IMR-90 (cell line): Measurements from ENCODE around the gene CYB5R2. TPM values are rescaled to one million over a fixed set of nuclear protein-coding genes. Genes with fewer than 3 reads are reported as not detected.

Experiments used
- ATAC-seq: fragments of 200-7000 bp; cut with Tn5 transposase; 2 replicates; pipeline ENCODE4 v1.9.1; 2020; ENCODE audit warnings: low read depth, mild to moderate bottlenecking, moderate library complexity
- BruUV-seq: library from RNA; stranded (reverse); fragments of 400-500 nt; replicated peaks from 2 replicates; lab custom pipeline; 2021; lab: Mats Ljungman, UMichigan
- CTCF ChIA-PET: fragments of 300-600 bp; formaldehyde crosslinking; extraction: SDS; loops from one replicate; lab custom pipeline; 2021; ENCODE audit warnings: antibody characterized with exemption; lab: Yijun Ruan, JAX
- POLR2A ChIA-PET: fragments of 300-600 bp; sonication (Branson Sonifier 250); formaldehyde crosslinking; loops from one replicate; lab custom pipeline; 2022; ENCODE audit warnings: antibody characterized with exemption; ENCODE audit not compliant: unreplicated experiment; lab: Charles Lee
- DNase-seq: peaks from one replicate; pipeline ENCODE4 v3.0.0; 2013
- H2AFZ ChIP-seq: replicated peaks from 2 replicates; pipeline ENCODE3; 2013; ENCODE audit warnings: low read length, mild to moderate bottlenecking; ENCODE audit not compliant: poor library complexity
- H2AK5ac ChIP-seq: 2 replicates; pipeline ENCODE4 v1.6.1; 2013; ENCODE audit warnings: low read depth, low read length, inconsistent platforms
- H2AK9ac ChIP-seq: replicated peaks from 2 replicates; pipeline ENCODE3; 2013; ENCODE audit warnings: mild to moderate bottlenecking, low read depth, low read length, moderate library complexity; ENCODE audit not compliant: poor library complexity
- H2BK120ac ChIP-seq: 2 replicates; pipeline ENCODE4 v1.6.1; 2013; ENCODE audit warnings: low read depth, low read length, inconsistent platforms
- H2BK15ac ChIP-seq: 3 replicates; pipeline ENCODE4 v1.6.1; 2013; ENCODE audit warnings: low read depth, low read length, inconsistent platforms
- H2BK20ac ChIP-seq: 2 replicates; pipeline ENCODE4 v1.6.1; 2013; ENCODE audit warnings: low read depth, mild to moderate bottlenecking, inconsistent platforms, low read length, moderate library complexity
- H2BK5ac ChIP-seq: 2 replicates; pipeline ENCODE4 v1.6.1; 2013; ENCODE audit warnings: mild to moderate bottlenecking, low read depth, low read length, inconsistent platforms; ENCODE audit not compliant: poor library complexity, severe bottlenecking
- H3K14ac ChIP-seq: replicated peaks from 2 replicates; pipeline ENCODE4 v1.6.1; 2013; ENCODE audit warnings: low read depth, low read length, inconsistent platforms
- H3K18ac ChIP-seq: 2 replicates; pipeline ENCODE4 v1.6.1; 2013; ENCODE audit warnings: low read depth, low read length, control low read depth
- H3K23ac ChIP-seq: 2 replicates; pipeline ENCODE4 v1.6.1; 2013; ENCODE audit warnings: low read depth, low read length, inconsistent platforms
- H3K27ac ChIP-seq: 2 replicates; pipeline ENCODE4 v1.5.1; 2013; ENCODE audit warnings: mild to moderate bottlenecking, control low read depth, low read length; ENCODE audit not compliant: insufficient read depth
- H3K27me3 ChIP-seq: 2 replicates; pipeline ENCODE4 v1.6.1; 2013; ENCODE audit warnings: low read length; ENCODE audit not compliant: control insufficient read depth, insufficient read depth
- H3K36me3 ChIP-seq: 2 replicates; pipeline ENCODE4 v1.6.1; 2013; ENCODE audit warnings: low read length, mixed read lengths; ENCODE audit not compliant: control insufficient read depth, insufficient read depth
- H3K4ac ChIP-seq: 2 replicates; pipeline ENCODE4 v1.6.1; 2013; ENCODE audit warnings: low read depth, low read length, inconsistent platforms
- H3K4me1 ChIP-seq: 2 replicates; pipeline ENCODE4 v1.6.1; 2013; ENCODE audit warnings: low read length, mixed read lengths; ENCODE audit not compliant: control insufficient read depth, insufficient read depth
- H3K4me2 ChIP-seq: 2 replicates; pipeline ENCODE4 v1.6.1; 2013; ENCODE audit warnings: low read depth, mild to moderate bottlenecking, control low read depth, low read length, moderate library complexity
- H3K4me3 ChIP-seq: 2 replicates; pipeline ENCODE4 v1.5.1; 2013; ENCODE audit warnings: low read depth, mild to moderate bottlenecking, control low read depth, low read length, moderate library complexity; ENCODE audit not compliant: insufficient read depth
- H3K56ac ChIP-seq: 2 replicates; pipeline ENCODE4 v1.6.1; 2013; ENCODE audit warnings: low read length, inconsistent platforms; ENCODE audit not compliant: insufficient read depth; ENCODE audit errors: extremely low read depth
- H3K79me1 ChIP-seq, 2 experiments: 2 replicates each; pipeline ENCODE4 v1.6.1; 2013; ENCODE audit warnings: low read length in 2 of 2, inconsistent platforms in 1 of 2, low read depth in 1 of 2
- H3K9ac ChIP-seq: 2 replicates; pipeline ENCODE4 v1.6.1; 2013; ENCODE audit warnings: low read depth, low read length, control low read depth
- H3K9me1 ChIP-seq: 2 replicates; pipeline ENCODE4 v1.6.1; 2013; ENCODE audit warnings: low read length, inconsistent platforms; ENCODE audit not compliant: insufficient read depth
- H3K9me3 ChIP-seq: 2 replicates; pipeline ENCODE4 v1.6.1; 2013; ENCODE audit warnings: low read length; ENCODE audit not compliant: control insufficient read depth, insufficient read depth
- H4K20me1 ChIP-seq: 2 replicates; pipeline ENCODE4 v1.6.1; 2013; ENCODE audit warnings: low read length, inconsistent platforms; ENCODE audit not compliant: insufficient read depth
- H4K5ac ChIP-seq: 2 replicates; pipeline ENCODE4 v1.6.1; 2013; ENCODE audit warnings: mild to moderate bottlenecking, low read depth, low read length, control low read depth
- H4K8ac ChIP-seq, 2 experiments: 2 replicates each; pipeline ENCODE4 v1.6.1; 2013; ENCODE audit warnings: low read depth in 2 of 2, low read length in 2 of 2, control low read depth in 1 of 2, inconsistent platforms in 1 of 2
- H4K91ac ChIP-seq: 2 replicates; pipeline ENCODE4 v1.6.1; 2013; ENCODE audit warnings: low read depth, low read length, inconsistent platforms; ENCODE audit not compliant: insufficient read depth
- BHLHE40 ChIP-seq: fragments of 150-350 bp; IDR thresholded peaks from 2 replicates; pipeline ENCODE4 v1.6.1; 2016; ENCODE audit warnings: mild to moderate bottlenecking, low read depth, low read length
- CEBPB ChIP-seq: IDR thresholded peaks from 2 replicates; pipeline ENCODE4 v1.6.1; 2012; ENCODE audit warnings: low read depth, low read length, improper control_type of control experiment
- CHD1 ChIP-seq: IDR thresholded peaks from 2 replicates; pipeline ENCODE4 v1.6.1; 2012; ENCODE audit warnings: low read depth, low read length, improper control_type of control experiment
- CTCF ChIP-seq: conservative IDR thresholded peaks from 2 replicates; pipeline ENCODE4 v1.5.1; 2012; ENCODE audit warnings: mild to moderate bottlenecking, low read depth, low read length, improper control_type of control experiment
- ELK1 ChIP-seq: fragments of 150-350 bp; IDR thresholded peaks from 2 replicates; pipeline ENCODE4 v1.6.1; 2016; ENCODE audit warnings: low read depth, mild to moderate bottlenecking, low read length, moderate library complexity, borderline replicate concordance
- FOS ChIP-seq: fragments of 150-350 bp; IDR thresholded peaks from 2 replicates; pipeline ENCODE4 v1.6.1; 2016; ENCODE audit warnings: low read depth, low read length
- MAFK ChIP-seq: IDR thresholded peaks from 2 replicates; pipeline ENCODE4 v1.6.1; 2012; ENCODE audit warnings: low read depth, low read length, improper control_type of control experiment
- MAZ ChIP-seq: IDR thresholded peaks from 2 replicates; pipeline ENCODE4 v1.6.1; 2012; ENCODE audit warnings: low read depth, mild to moderate bottlenecking, low read length, improper control_type of control experiment, moderate library complexity, borderline replicate concordance
- MXI1 ChIP-seq: IDR thresholded peaks from 2 replicates; pipeline ENCODE4 v1.6.1; 2012; ENCODE audit warnings: low read depth, mild to moderate bottlenecking, low read length, moderate library complexity, borderline replicate concordance
- NFE2L2 ChIP-seq: fragments of 150-350 bp; IDR thresholded peaks from 2 replicates; pipeline ENCODE4 v1.6.1; 2016; ENCODE audit warnings: low read depth, mild to moderate bottlenecking, low read length
- POLR2A ChIP-seq: IDR thresholded peaks from 2 replicates; pipeline ENCODE4 v1.6.1; 2012; ENCODE audit warnings: mild to moderate bottlenecking, low read depth, low read length
- RAD21 ChIP-seq: IDR thresholded peaks from 2 replicates; pipeline ENCODE4 v1.6.1; 2012; ENCODE audit warnings: low read length, improper control_type of control experiment
- RCOR1 ChIP-seq: IDR thresholded peaks from 2 replicates; pipeline ENCODE4 v1.6.1; 2012; ENCODE audit warnings: mild to moderate bottlenecking, low read length, improper control_type of control experiment; ENCODE audit not compliant: insufficient replicate concordance
- RFX5 ChIP-seq: IDR thresholded peaks from 2 replicates; pipeline ENCODE4 v1.8.0; 2012; ENCODE audit warnings: low read depth, mild to moderate bottlenecking, low read length, moderate library complexity
- SMC3 ChIP-seq: fragments of 150-350 bp; IDR thresholded peaks from 2 replicates; pipeline ENCODE4 v1.6.1; 2016; ENCODE audit warnings: low read depth, mild to moderate bottlenecking, antibody characterized with exemption, low read length, moderate library complexity
- USF2 ChIP-seq: fragments of 150-350 bp; IDR thresholded peaks from 2 replicates; pipeline ENCODE4 v1.6.1; 2017; ENCODE audit warnings: mild to moderate bottlenecking, antibody characterized with exemption, low read length, low read depth
- whole genome bisulfite sequencing, 2 experiments: methylation state at CpG; one replicate each; pipeline versions ENCODE4 v1.1.5 to v1.1.7; 2013; ENCODE audit warnings: missing lambda C conversion rate in 2 of 2; ENCODE audit not compliant: insufficient read length in 1 of 2; ENCODE audit errors: extremely low coverage in 2 of 2; 5-methylcytosine and 5-hydroxymethylcytosine counted together
- dilution Hi-C: fragments of 300-500 bp; cut with HindIII; formaldehyde crosslinking; loops from one replicate; pipeline ENCODE4 v1.14.3; 2018; ENCODE audit warnings: low sequenced_read_pairs; ENCODE audit not compliant: unreplicated experiment
- in situ Hi-C: fragments of 300-500 bp; cut with MboI; formaldehyde crosslinking; loops from 3 replicates; pipeline ENCODE4 v1.14.3; 2019; ENCODE audit warnings: low sequenced_read_pairs, inconsistent platforms, mixed read lengths
- intact Hi-C: fragments of 100-400 bp; cut with micrococcal nuclease; formaldehyde crosslinking; loops from 2 replicates; pipeline ENCODE4 v1.10.0; 2022
- polyA plus RNA-seq, 3 experiments: library from polyadenylated mRNA; depleted of rRNA; stranded (reverse); fragments of >200 nt; gene quantifications; 2 replicates each; pipeline ENCODE4 v1.2.3, GENCODE V29; 2012; ENCODE audit warnings: low replicate concordance in 1 of 3
- total RNA-seq: library from RNA; depleted of rRNA; stranded (reverse); fragments of >200 nt; gene quantifications from 2 replicates; pipeline ENCODE4 v1.2.3, GENCODE V29; 2012

CYB5R2 gene
- total and polyA plus RNA-seq, 2 of the 4 experiments (the other 2 are of a cell fraction): 4.5 to 4.7 TPM

- H2AK9ac ChIP-seq: no peak overlapping the region
- H3K9ac ChIP-seq: no peak overlapping the region
- H3K36me3 ChIP-seq: no peaks in the 10 kb centered on the region
- no peak overlapping the region for H3K4me3 ChIP-seq
- no peak overlapping the region for H3K56ac ChIP-seq
- no peak overlapping the region for H2BK5ac ChIP-seq
- no peak overlapping the region for H3K14ac ChIP-seq
- dilution Hi-C loops: no loop called here
- H3K4me1 ChIP-seq: no peaks in the 10 kb centered on the region
- no peaks in the 10 kb centered on the region for H3K9me1 ChIP-seq
- BruUV-seq: no TSS peak
- no peak overlapping the region for H2BK15ac ChIP-seq
- ATAC-seq: no peak
- H2AK5ac ChIP-seq: no peak overlapping the region
- TF ChIP-seq SMC3 (no peak), RFX5 (no peak), USF2 (no peak), MAFK (no peak), RAD21 (no peak), CEBPB (no peak), MAZ (no peak), ELK1 (no peak), CHD1 (no peak), CTCF (no peak), FOS (no peak), MXI1 (no peak), RCOR1 (no peak), NFE2L2 (no peak), BHLHE40 (no peak), POLR2A (no peak)
- ChIA-PET CTCF (interaction anchor here (0.6 kb wide), 1 partner anchor 20 kb away, joined by 4 read pairs; no protein-coding TSS in a partner anchor), POLR2A (interaction anchor here (0.5 kb wide), 1 partner anchor 154 kb away, joined by 3 read pairs; no protein-coding TSS in a partner anchor)
- H2BK120ac ChIP-seq: no peak overlapping the region
- no peaks in the 10 kb centered on the region for H3K9me3 ChIP-seq
- no peak overlapping the region for H2BK20ac ChIP-seq
- no peak overlapping the region for H3K23ac ChIP-seq
- 0% methylated on average over 1 of the region's 4 CpGs; no CpG with 5 or more reads in 1 of the 2 experiments for WGBS, 2 experiments
- no peak overlapping the region for H4K5ac ChIP-seq
- DNase-seq: peak; percentile 5
- H4K8ac ChIP-seq: no peak overlapping the region
- no peak overlapping the region for H4K91ac ChIP-seq
- no peaks in the 10 kb centered on the region for H4K20me1 ChIP-seq
- H3K79me1 ChIP-seq: no peaks in the 10 kb centered on the region
- in situ Hi-C loops: loop anchor here (25.0 kb wide), 2 partner anchors 410 to 565 kb away; partner anchors contain the start of gene TUB
- no peak overlapping the region for H2AFZ ChIP-seq
- no peak overlapping the region for H3K4ac ChIP-seq
- no peak overlapping the region for H3K27ac ChIP-seq
- H3K4me2 ChIP-seq: no peak overlapping the region
- intact Hi-C loops: loop anchor here (10.0 kb wide), 1 partner anchor 417 kb away; no protein-coding TSS in a partner anchor
- H3K27me3 ChIP-seq: peaks cover 17% of the 10 kb centered on the region
- no peak overlapping the region for H3K18ac ChIP-seq
Measured at GRCh38 chr11:7677796-7678201, 4.5 kb upstream of the CYB5R2 start.
